Prostate gland (tissue), 2 donors: ENCODE data around the gene PLCB4. TPM values are rescaled to one million over a fixed set of nuclear protein-coding genes. Genes with fewer than 3 reads are reported as not detected.

Experiments used
- DNase-seq: peaks from one replicate; pipeline ENCODE4 v3.0.0-alpha.2; 2019; ENCODE audit warnings: low spot score
- H3K27ac ChIP-seq, 2 donors: fragments of 200-600 bp; sonication (generic); 2 replicates each; pipeline ENCODE4 v1.5.1; 2017 to 2019
- H3K27me3 ChIP-seq: fragments of 200-600 bp; sonication (generic); replicated peaks from 2 replicates; pipeline ENCODE4 v1.5.1; 2019; ENCODE audit not compliant: insufficient read depth
- H3K36me3 ChIP-seq, 2 donors: fragments of 200-600 bp; sonication (generic); 1 replicate in 1 of 2; 2 replicates in 1 of 2; pipeline versions ENCODE4 v1.5.1 to v1.8.1; 2017 to 2019
- H3K4me1 ChIP-seq: fragments of 200-600 bp; sonication (generic); replicated peaks from 2 replicates; pipeline ENCODE4 v1.5.1; 2019
- H3K4me3 ChIP-seq, 2 donors: fragments of 200-600 bp; sonication (generic); 2 replicates each; pipeline ENCODE4 v1.5.1; 2017 to 2019
- H3K9me3 ChIP-seq: fragments of 200-600 bp; sonication (generic); 2 replicates; pipeline ENCODE4 v1.5.1; 2017
- POLR2A ChIP-seq: fragments of 450-650 bp; IDR thresholded peaks from one replicate; pipeline ENCODE4 v1.6.1; 2016; ENCODE audit warnings: antibody characterized with exemption, mild to moderate bottlenecking
- POLR2AphosphoS5 ChIP-seq: sonication (generic); formaldehyde crosslinking; IDR thresholded peaks from one replicate; pipeline ENCODE4 v1.6.1; 2017; ENCODE audit warnings: antibody characterized with exemption
- WGBS: methylation state at CpG from one replicate; pipeline ENCODE4 v1.1.5; 2018; 5-methylcytosine and 5-hydroxymethylcytosine counted together
- intact Hi-C: fragments of 100-400 bp; cut with DNase I; formaldehyde crosslinking; loops from one replicate; pipeline ENCODE4 v1.14.2; 2022
- total RNA-seq, 2 donors: library from RNA; depleted of rRNA; stranded (reverse); fragments of >200 nt; gene quantifications; one replicate each; pipeline ENCODE4 v1.1.0, GENCODE V29; 2016
- TF ChIP-seq, protein P1 (sequence below), 4 experiments: fragments of 200-600 bp in 2 of 4; fragments of 450-650 bp in 2 of 4; sonication (generic) in 2 of 4; IDR thresholded peaks; 1 replicate in 3 of 4; 2 replicates in 1 of 4; pipeline ENCODE4 v1.5.1; 2016 to 2019; ENCODE audit warnings: antibody characterized with exemption in 4 of 4, mild to moderate bottlenecking in 2 of 4, moderate library complexity in 2 of 4

PLCB4 gene
- total RNA-seq, 2 donors from 2014 or later = 9.1 to 11.6 TPM

DNA sequence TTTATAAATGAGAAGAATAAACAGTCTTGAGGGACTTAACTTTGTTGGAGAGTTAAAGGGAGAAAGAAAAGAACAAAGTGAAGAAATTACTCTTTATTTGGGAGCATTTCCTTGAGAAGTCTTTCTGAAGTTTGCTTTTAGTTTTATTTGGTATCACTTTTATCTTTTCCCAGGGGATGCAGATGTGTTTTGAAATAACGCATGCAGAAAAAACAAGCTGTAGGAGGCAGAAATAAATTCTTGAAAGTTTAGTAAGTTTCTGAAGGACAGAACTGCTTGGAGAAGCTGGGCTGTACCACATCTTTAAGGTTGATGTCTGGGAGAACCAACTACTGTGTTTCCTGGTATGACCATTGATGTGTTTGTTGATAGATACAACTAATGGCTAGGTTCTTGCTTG is 75.0 kb downstream of the PLCB4 start:
- no peak for DNase-seq
- WGBS = 51% methylated on average over 1 of the region's 1 CpG
- H3K9me3 ChIP-seq = no peaks in the 10 kb centered on the region
- no peaks in the 10 kb centered on the region for H3K36me3 ChIP-seq
- no peak overlapping the region for H3K4me3 ChIP-seq
- no peaks in the 10 kb centered on the region for H3K27me3 ChIP-seq
- no peaks in the 10 kb centered on the region for H3K4me1 ChIP-seq
- intact Hi-C loops = no loop called here
- H3K27ac ChIP-seq = no peak overlapping the region
- TF ChIP-seq, protein P1, sequence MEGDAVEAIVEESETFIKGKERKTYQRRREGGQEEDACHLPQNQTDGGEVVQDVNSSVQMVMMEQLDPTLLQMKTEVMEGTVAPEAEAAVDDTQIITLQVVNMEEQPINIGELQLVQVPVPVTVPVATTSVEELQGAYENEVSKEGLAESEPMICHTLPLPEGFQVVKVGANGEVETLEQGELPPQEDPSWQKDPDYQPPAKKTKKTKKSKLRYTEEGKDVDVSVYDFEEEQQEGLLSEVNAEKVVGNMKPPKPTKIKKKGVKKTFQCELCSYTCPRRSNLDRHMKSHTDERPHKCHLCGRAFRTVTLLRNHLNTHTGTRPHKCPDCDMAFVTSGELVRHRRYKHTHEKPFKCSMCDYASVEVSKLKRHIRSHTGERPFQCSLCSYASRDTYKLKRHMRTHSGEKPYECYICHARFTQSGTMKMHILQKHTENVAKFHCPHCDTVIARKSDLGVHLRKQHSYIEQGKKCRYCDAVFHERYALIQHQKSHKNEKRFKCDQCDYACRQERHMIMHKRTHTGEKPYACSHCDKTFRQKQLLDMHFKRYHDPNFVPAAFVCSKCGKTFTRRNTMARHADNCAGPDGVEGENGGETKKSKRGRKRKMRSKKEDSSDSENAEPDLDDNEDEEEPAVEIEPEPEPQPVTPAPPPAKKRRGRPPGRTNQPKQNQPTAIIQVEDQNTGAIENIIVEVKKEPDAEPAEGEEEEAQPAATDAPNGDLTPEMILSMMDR (IDR thresholded peaks at IDR 0.05) = no peak
- TF ChIP-seq POLR2A (no peak), POLR2AphosphoS5 (no peak)

DNA sequence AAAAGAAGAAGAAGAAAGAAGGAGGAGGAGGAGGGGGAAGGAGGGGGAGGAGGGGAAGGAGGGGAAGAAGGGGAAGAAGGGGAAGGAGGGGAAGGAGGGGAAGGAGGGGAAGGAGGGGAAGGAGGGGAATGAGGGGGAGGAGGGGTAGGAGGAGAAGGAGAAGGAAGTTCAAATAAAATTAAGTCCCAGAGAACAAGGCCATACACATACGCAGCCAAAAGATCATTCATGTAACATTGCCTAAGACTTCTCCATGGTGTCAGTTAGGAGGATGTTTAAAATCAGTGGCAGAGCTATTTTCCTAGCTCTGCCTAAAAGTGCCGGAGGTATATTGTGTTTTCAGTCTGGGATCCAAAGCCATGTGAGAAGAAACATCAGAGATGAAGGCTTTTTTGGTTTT is 75.8 kb downstream of the PLCB4 start:
- H3K27me3 ChIP-seq = no peaks in the 10 kb centered on the region
- no peak overlapping the region for H3K27ac ChIP-seq
- H3K9me3 ChIP-seq = no peaks in the 10 kb centered on the region
- DNase-seq = no peak
- intact Hi-C loops = no loop called here
- no peaks in the 10 kb centered on the region for H3K4me1 ChIP-seq
- WGBS = 27% methylated on average over 2 of the region's 2 CpGs
- no peaks in the 10 kb centered on the region for H3K36me3 ChIP-seq
- TF ChIP-seq, protein P1 (IDR thresholded peaks at IDR 0.05) = no peak
- TF ChIP-seq POLR2A = no peak
- TF ChIP-seq POLR2AphosphoS5 = no peak
- H3K4me3 ChIP-seq = no peak overlapping the region

DNA sequence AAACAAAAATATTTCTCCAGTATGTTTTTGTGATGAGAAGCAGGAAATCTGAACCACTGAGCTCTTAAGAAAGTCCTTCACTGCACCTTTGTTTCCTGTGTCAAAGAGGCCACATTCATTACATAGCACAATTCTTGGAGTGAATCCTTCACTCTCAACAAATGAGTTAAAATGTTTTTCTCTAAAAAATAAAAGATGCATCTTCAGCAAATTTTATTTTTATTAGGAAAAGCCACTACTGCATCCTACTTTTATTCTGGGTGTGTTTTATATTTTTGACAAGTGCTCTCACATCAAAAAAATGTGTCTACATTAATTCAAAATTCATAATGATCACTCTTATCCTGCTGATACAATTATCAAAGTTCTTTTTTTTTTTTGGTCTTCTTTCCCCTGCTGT is 76.3 kb downstream of the PLCB4 start:
- H3K4me3 ChIP-seq = no peak overlapping the region
- no peaks in the 10 kb centered on the region for H3K36me3 ChIP-seq
- intact Hi-C loops = no loop called here
- TF ChIP-seq, protein P1 (IDR thresholded peaks at IDR 0.05) = no peak
- TF ChIP-seq POLR2AphosphoS5 (no peak), POLR2A (no peak)
- H3K27me3 ChIP-seq = no peaks in the 10 kb centered on the region
- no peak overlapping the region for H3K27ac ChIP-seq
- no peaks in the 10 kb centered on the region for H3K4me1 ChIP-seq
- DNase-seq = no peak
- no peaks in the 10 kb centered on the region for H3K9me3 ChIP-seq

DNA sequence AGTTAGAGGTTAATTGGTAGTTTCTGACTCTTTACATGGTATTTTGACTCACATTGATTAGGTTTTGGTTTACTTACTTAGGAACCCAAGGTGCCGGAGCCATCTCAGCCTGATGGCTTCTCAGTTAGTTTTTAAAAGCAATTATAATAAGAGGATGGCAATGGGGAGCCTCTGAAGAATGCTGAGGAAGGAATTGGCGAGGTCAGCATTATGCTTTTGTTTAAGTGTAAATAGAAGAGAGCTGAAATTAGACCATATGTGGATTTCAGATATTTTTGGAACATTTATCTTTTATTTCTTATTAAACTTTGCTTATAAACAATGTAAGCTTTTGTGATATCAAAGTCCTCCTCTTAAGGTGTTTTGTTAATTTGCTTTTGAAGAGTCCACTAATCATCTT is 77.8 kb downstream of the PLCB4 start:
- Histone ChIP-seq H3K9me3 (no peaks in the 10 kb centered on the region), H3K4me1 (no peaks in the 10 kb centered on the region), H3K4me3 (no peak overlapping the region), H3K36me3 (no peaks in the 10 kb centered on the region), H3K27ac (no peak overlapping the region), H3K27me3 (no peaks in the 10 kb centered on the region)
- 99% methylated on average over 2 of the region's 2 CpGs for WGBS
- TF ChIP-seq, protein P1 (IDR thresholded peaks at IDR 0.05) = no peak
- TF ChIP-seq POLR2AphosphoS5 = no peak
- DNase-seq = no peak
- intact Hi-C loops = no loop called here

DNA sequence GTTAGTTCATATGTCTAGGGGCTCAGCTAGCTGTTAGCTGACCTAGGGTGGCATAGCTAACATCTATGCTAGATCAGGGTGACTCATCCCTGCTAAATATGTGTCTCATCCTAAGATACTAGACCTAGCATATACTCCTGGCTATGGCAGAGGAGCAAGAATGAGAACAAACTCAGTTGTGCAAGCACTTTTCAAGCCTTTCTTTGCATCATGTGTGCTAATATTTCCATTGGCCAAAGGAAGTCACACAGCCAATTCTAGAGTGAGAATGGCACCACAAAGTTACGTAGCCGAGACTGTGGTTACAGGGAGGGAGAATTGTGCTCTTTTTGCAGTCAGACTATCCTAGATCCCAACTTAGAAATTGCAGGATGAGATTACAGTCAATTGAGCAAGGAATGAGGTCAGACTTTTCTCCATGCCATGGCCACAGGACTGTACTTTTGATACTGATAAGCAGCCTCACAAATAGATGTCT is 78.7 kb downstream of the PLCB4 start:
- no peaks in the 10 kb centered on the region for H3K27me3 ChIP-seq
- no peaks in the 10 kb centered on the region for H3K9me3 ChIP-seq
- TF ChIP-seq POLR2A = no peak
- TF ChIP-seq, protein P1 (IDR thresholded peaks at IDR 0.05) = no peak
- TF ChIP-seq POLR2AphosphoS5 = no peak
- no peaks in the 10 kb centered on the region for H3K36me3 ChIP-seq
- 81% methylated on average over 2 of the region's 2 CpGs for WGBS
- intact Hi-C loops = no loop called here
- no peak overlapping the region for H3K27ac ChIP-seq
- DNase-seq = no peak
- no peaks in the 10 kb centered on the region for H3K4me1 ChIP-seq
- H3K4me3 ChIP-seq = no peak overlapping the region
